Osteocyte (in vitro differentiated cells): Measurements from ENCODE around the gene GYPB. TPM values are rescaled to one million over a fixed set of nuclear protein-coding genes. Genes with fewer than 3 reads are reported as not detected.
"Not testable (repeated sequence)": the region's sequence is repeated elsewhere in the genome, so short reads cannot be mapped to it uniquely, and the experiment has no call there.

Experiments used
- DNase-seq: peaks from one replicate; pipeline ENCODE4 v3.0.0; 2021; ENCODE audit warnings: mixed read lengths; ENCODE audit not compliant: unreplicated experiment; ENCODE audit errors: extremely low spot score
- H3K27ac Mint-ChIP-seq: one replicate; pipeline ENCODE4 v1.8.0; 2021; ENCODE audit warnings: mild to moderate bottlenecking, mixed read lengths; ENCODE audit not compliant: unreplicated experiment
- H3K27me3 Mint-ChIP-seq: one replicate; pipeline ENCODE4 v1.8.0; 2021; ENCODE audit warnings: mixed read lengths; ENCODE audit not compliant: unreplicated experiment
- H3K36me3 Mint-ChIP-seq: one replicate; pipeline ENCODE4 v1.8.0; 2021; ENCODE audit warnings: mixed read lengths; ENCODE audit not compliant: unreplicated experiment
- H3K4me1 Mint-ChIP-seq: one replicate; pipeline ENCODE4 v1.8.0; 2021; ENCODE audit warnings: mixed read lengths; ENCODE audit not compliant: unreplicated experiment
- H3K4me3 Mint-ChIP-seq: one replicate; pipeline ENCODE4 v1.8.0; 2021; ENCODE audit warnings: mild to moderate bottlenecking, moderate library complexity, mixed read lengths; ENCODE audit not compliant: unreplicated experiment
- H3K9me3 Mint-ChIP-seq: one replicate; pipeline ENCODE4 v1.8.0; 2021; ENCODE audit warnings: mixed read lengths; ENCODE audit not compliant: unreplicated experiment
- CTCF ChIP-seq: fragments of 200-600 bp; sonication (generic); IDR thresholded peaks from 2 replicates; pipeline ENCODE4 v1.5.0; 2021; ENCODE audit warnings: antibody characterized with exemption, mild to moderate bottlenecking, moderate library complexity
- total RNA-seq: library from RNA; stranded (reverse); gene quantifications from 2 replicates; pipeline ENCODE4 v1.2.1, GENCODE V29; 2021

Gene GYPB
- total RNA-seq, 1 donor from 2014 or later = not detected

GRCh38 chr4:144014808-144015207 lies 4.4 kb downstream of the GYPB start:
- Mint-ChIP-seq H3K27me3 (peaks cover 13% of the 10 kb centered on the region), H3K36me3 (no peaks in the 10 kb centered on the region), H3K27ac (no peak overlapping the region), H3K4me1 (no peaks in the 10 kb centered on the region), H3K4me3 (no peak overlapping the region), H3K9me3 (no peaks in the 10 kb centered on the region)
- no peak for DNase-seq
- no peak for TF ChIP-seq CTCF

GRCh38 chr4:144008602-144009001 lies 10.6 kb downstream of the GYPB start:
- H3K4me3 Mint-ChIP-seq, DNase-seq, H3K27ac Mint-ChIP-seq, H3K36me3 Mint-ChIP-seq, H3K27me3 Mint-ChIP-seq, H3K9me3 Mint-ChIP-seq: not testable (repeated sequence)
- peaks cover 22% of the 10 kb centered on the region for H3K4me1 Mint-ChIP-seq

DNA sequence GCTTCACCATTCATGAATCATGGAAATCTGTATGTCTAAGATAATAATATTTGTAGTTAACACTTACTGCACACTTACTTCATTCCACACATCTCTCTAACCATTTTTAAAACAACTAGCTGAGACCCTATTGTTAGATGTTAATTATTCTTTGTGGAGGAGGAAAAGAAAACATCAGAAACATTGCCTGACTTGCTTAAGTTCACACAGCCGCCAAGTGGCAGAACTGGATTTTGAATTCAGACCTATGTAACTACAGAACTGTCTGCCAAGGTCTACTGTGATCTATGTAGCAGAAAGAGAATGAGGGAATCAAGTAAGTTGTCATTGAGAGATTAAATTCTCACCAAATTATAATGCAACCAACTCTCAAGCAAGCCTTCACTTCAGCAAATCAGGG lies 11.2 kb downstream of the GYPB start:
- H3K4me1 Mint-ChIP-seq = peaks cover 28% of the 10 kb centered on the region
- not testable (repeated sequence) for DNase-seq, H3K27ac Mint-ChIP-seq, H3K9me3 Mint-ChIP-seq, H3K36me3 Mint-ChIP-seq, H3K4me3 Mint-ChIP-seq, H3K27me3 Mint-ChIP-seq

DNA sequence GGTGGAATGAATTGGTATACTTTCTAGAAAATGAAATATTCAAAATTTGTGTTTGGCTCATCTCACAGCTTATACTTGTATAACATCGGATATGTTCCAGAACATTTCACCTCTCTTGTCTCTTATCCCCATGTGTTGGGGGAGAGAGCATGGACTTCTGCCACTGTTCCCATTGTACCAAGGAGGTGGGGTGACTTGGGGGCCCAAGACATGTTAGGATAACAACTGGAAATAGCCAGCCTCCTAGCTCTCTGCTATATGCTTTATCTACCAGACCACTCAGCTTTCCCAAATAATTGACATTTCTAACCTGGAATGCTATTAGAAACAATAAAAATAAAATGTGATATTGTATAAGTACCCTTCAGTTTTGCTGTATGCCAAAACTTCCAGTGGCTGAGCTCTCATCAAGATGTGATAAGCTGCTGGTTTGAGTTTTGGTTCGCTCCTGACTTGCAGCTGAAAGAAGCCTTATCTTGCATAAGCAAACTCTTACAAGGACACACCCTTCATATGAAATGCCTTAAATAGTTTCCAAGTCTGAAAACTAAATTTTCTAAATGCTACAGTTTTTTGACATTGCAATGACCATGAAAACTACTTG lies 12.9 kb downstream of the GYPB start:
- not testable (repeated sequence) for H3K36me3 Mint-ChIP-seq, H3K9me3 Mint-ChIP-seq, DNase-seq, H3K27me3 Mint-ChIP-seq, H3K4me3 Mint-ChIP-seq, H3K27ac Mint-ChIP-seq
- H3K4me1 Mint-ChIP-seq = peaks cover 28% of the 10 kb centered on the region

- DNase-seq, H3K27me3 Mint-ChIP-seq, H3K9me3 Mint-ChIP-seq, H3K4me3 Mint-ChIP-seq, H3K27ac Mint-ChIP-seq, H3K36me3 Mint-ChIP-seq: not testable (repeated sequence)
- H3K4me1 Mint-ChIP-seq = peaks cover 28% of the 10 kb centered on the region
Measured at GRCh38 chr4:144005558-144005953, 13.6 kb downstream of the GYPB start.

DNA sequence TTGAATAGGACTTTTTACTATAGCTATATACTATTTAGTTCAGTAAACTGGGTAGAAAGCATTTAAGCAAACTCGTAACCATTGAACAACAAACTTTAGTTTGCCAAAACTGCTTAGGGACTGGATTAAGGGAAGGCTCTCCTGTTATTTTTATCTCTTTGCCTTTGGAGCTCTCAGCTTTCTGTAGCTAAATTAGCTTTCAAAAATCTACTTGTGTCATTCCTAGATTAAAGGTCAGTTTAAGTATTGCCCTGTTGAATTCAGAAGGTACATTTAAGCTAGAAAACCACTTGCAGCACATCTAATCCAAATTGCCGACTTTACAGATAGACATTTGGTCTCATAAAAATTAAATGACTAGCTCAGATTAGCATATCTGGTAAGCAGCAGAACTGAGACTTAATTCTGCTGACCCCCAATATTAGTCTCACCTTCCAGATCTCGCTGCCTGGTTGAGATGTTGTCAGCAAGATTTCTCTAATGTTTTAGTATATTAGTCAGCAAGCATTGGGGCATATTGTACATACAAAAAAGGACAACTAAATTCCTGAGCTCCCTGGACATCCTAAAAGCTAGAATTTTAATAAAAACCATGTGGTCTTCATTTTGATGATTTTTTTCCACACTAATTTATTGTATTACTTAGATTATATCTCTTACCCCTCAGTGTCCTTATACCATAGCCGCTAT lies 14.2 kb downstream of the GYPB start:
- peaks cover 28% of the 10 kb centered on the region for H3K4me1 Mint-ChIP-seq

DNA sequence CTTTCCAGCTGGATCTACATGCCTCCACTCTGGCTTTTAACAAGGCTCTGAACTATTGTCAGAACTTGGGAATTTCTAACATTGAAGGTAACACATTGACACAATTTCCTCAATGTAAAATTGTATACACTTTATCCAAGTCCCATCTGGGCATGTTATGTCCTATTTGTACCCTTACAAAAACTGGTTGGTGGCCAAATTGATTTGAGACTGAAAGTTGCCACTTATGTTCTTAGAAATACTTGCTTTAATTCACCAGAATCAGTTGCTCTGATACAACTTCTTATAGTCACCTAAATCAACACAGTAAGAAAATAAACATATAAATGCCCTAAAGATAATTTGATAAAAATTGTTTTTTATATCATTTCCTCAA lies 15.3 kb downstream of the GYPB start:
- DNase-seq, H3K4me3 Mint-ChIP-seq, H3K9me3 Mint-ChIP-seq, H3K27ac Mint-ChIP-seq, H3K36me3 Mint-ChIP-seq: not testable (repeated sequence)
- H3K27me3 Mint-ChIP-seq = peaks cover 18% of the 10 kb centered on the region
- H3K4me1 Mint-ChIP-seq = peaks cover 28% of the 10 kb centered on the region

More for the DNA sequence above, 14.2 kb downstream of the GYPB start:
- H3K36me3 Mint-ChIP-seq, DNase-seq, H3K9me3 Mint-ChIP-seq, H3K27ac Mint-ChIP-seq, H3K4me3 Mint-ChIP-seq: not testable (repeated sequence)
- peaks cover 13% of the 10 kb centered on the region for H3K27me3 Mint-ChIP-seq

DNA sequence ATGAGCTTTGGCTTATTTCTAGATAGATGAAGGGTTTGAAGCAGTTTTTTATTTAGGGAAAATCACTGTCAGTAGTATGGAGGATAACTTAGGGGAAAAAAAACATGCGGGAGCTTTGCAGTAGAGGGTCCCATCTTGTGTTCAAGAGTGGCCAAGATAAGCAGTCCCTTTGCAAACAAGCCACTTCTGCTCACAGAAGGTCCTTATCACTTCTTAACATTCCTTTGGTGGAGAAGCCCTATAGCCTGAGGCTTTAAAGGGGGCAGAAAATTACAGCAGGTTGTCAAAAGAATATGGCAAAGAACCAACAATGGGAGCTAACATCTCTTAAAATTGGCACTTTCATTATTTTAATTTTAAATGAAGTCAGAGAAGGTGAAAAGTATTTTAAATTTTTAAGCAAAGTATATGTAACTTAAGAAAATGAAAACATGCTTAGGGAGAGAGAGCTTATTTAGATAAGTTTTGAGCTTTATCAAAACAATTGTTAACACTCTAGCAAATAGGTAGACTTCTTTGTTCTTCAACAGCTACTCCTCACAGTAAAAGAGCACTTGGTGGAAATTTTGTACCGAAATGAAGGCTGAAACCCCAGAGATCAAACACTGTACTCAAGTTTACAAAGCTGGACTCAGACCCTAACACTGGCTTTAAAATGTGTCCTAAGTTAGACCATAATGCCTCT lies 15.8 kb downstream of the GYPB start:
- not testable (repeated sequence) for H3K4me3 Mint-ChIP-seq, H3K36me3 Mint-ChIP-seq, H3K27ac Mint-ChIP-seq, DNase-seq, H3K9me3 Mint-ChIP-seq
- Mint-ChIP-seq H3K4me1 (peaks cover 28% of the 10 kb centered on the region), H3K27me3 (peaks cover 18% of the 10 kb centered on the region)

DNA sequence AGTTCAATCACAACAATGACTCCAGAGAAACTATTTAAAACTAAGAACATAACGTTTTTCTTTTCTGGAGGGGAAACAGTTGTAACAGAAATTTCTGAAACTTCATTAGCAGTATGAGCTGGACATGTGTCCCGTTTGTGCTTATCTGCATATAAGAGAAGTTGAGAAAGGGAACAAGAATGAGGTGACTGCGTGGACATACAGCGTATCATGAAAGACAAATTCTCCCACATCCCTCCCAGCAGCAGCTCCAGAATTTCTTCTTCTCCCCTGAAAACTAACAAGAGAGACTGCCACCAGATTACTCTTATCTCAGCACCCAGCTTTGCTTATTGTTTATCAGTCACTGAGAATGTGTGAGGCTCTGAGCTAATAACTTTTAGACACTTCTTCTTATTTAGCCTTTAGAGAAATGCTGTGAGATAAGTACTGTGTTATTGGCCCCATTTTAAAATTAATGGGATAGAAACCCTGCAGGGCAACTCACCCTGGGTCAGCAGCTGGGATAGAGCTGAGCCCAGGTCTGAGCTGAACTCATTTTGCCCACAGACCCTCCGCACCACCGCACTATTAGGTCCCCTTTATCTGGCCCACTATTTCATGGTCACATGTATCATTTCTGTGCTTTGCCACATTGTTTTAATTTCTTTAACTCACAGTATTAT lies 18.7 kb downstream of the GYPB start:
- Mint-ChIP-seq H3K4me1 (peaks cover 20% of the 10 kb centered on the region), H3K27me3 (peaks cover 22% of the 10 kb centered on the region)
- H3K36me3 Mint-ChIP-seq, H3K9me3 Mint-ChIP-seq, H3K4me3 Mint-ChIP-seq, DNase-seq, H3K27ac Mint-ChIP-seq: not testable (repeated sequence)

DNA sequence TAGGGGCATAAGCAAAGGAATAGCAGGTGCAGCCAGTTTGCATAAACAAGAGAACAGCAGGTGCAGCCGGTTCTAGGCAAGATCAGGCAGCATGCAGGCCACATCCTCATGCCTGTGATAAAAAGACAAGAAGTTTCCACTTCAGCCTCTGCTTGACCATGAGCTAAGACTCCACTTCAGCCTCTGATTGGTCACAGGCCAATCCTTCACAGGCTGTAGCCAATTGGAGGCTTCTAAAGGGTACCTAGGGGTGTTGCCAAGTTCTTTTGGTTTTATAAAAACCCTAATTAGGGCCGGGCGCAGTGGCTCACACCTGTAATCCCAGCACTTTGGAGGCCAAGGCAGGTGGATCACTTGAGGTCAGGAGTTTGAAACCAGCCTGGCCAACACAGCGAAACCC lies 23.0 kb downstream of the GYPB start:
- H3K36me3 Mint-ChIP-seq, H3K4me3 Mint-ChIP-seq, H3K4me1 Mint-ChIP-seq, H3K9me3 Mint-ChIP-seq, DNase-seq, H3K27ac Mint-ChIP-seq: not testable (repeated sequence)
- peaks cover 29% of the 10 kb centered on the region for H3K27me3 Mint-ChIP-seq

- H3K4me3 Mint-ChIP-seq = not testable (repeated sequence)
- H3K27me3 Mint-ChIP-seq = peaks cover 22% of the 10 kb centered on the region
Measured at GRCh38 chr4:143991761-143992160, 27.4 kb downstream of the GYPB start.

More at GRCh38 chr4:143991761-143992160, 27.4 kb downstream of the GYPB start:
- H3K4me1 Mint-ChIP-seq, H3K27ac Mint-ChIP-seq, DNase-seq, H3K36me3 Mint-ChIP-seq, H3K9me3 Mint-ChIP-seq: not testable (repeated sequence)
